ENCODE data around the gene PCGF5. TPM values are rescaled to one million over a fixed set of nuclear protein-coding genes. Genes with fewer than 3 reads are reported as not detected.

Gene PCGF5
- total and polyA plus RNA-seq, 2 experiments from 2014 or later = 7.7 to 8.7 TPM

DNA sequence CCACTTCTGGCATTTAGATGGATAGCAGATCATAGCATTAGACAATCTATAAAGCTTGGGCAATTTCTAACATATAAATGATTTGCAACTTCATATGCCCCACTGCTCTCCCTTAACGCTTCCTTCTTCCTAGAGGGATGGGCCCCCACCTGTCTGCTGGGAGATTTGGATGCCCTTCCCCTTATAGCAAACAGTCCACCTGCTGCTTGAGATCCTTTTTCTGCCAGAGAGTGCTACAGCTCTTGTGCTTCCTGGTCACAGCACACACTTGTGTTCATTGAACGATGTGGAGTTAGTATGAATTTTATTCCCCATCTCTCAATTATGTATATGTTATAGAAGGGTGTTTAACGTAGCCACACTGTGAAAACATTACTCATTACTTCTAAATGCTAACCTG lies 10.4 kb upstream of the PCGF5 start (continued):
- TF ChIP-seq, protein P1, sequence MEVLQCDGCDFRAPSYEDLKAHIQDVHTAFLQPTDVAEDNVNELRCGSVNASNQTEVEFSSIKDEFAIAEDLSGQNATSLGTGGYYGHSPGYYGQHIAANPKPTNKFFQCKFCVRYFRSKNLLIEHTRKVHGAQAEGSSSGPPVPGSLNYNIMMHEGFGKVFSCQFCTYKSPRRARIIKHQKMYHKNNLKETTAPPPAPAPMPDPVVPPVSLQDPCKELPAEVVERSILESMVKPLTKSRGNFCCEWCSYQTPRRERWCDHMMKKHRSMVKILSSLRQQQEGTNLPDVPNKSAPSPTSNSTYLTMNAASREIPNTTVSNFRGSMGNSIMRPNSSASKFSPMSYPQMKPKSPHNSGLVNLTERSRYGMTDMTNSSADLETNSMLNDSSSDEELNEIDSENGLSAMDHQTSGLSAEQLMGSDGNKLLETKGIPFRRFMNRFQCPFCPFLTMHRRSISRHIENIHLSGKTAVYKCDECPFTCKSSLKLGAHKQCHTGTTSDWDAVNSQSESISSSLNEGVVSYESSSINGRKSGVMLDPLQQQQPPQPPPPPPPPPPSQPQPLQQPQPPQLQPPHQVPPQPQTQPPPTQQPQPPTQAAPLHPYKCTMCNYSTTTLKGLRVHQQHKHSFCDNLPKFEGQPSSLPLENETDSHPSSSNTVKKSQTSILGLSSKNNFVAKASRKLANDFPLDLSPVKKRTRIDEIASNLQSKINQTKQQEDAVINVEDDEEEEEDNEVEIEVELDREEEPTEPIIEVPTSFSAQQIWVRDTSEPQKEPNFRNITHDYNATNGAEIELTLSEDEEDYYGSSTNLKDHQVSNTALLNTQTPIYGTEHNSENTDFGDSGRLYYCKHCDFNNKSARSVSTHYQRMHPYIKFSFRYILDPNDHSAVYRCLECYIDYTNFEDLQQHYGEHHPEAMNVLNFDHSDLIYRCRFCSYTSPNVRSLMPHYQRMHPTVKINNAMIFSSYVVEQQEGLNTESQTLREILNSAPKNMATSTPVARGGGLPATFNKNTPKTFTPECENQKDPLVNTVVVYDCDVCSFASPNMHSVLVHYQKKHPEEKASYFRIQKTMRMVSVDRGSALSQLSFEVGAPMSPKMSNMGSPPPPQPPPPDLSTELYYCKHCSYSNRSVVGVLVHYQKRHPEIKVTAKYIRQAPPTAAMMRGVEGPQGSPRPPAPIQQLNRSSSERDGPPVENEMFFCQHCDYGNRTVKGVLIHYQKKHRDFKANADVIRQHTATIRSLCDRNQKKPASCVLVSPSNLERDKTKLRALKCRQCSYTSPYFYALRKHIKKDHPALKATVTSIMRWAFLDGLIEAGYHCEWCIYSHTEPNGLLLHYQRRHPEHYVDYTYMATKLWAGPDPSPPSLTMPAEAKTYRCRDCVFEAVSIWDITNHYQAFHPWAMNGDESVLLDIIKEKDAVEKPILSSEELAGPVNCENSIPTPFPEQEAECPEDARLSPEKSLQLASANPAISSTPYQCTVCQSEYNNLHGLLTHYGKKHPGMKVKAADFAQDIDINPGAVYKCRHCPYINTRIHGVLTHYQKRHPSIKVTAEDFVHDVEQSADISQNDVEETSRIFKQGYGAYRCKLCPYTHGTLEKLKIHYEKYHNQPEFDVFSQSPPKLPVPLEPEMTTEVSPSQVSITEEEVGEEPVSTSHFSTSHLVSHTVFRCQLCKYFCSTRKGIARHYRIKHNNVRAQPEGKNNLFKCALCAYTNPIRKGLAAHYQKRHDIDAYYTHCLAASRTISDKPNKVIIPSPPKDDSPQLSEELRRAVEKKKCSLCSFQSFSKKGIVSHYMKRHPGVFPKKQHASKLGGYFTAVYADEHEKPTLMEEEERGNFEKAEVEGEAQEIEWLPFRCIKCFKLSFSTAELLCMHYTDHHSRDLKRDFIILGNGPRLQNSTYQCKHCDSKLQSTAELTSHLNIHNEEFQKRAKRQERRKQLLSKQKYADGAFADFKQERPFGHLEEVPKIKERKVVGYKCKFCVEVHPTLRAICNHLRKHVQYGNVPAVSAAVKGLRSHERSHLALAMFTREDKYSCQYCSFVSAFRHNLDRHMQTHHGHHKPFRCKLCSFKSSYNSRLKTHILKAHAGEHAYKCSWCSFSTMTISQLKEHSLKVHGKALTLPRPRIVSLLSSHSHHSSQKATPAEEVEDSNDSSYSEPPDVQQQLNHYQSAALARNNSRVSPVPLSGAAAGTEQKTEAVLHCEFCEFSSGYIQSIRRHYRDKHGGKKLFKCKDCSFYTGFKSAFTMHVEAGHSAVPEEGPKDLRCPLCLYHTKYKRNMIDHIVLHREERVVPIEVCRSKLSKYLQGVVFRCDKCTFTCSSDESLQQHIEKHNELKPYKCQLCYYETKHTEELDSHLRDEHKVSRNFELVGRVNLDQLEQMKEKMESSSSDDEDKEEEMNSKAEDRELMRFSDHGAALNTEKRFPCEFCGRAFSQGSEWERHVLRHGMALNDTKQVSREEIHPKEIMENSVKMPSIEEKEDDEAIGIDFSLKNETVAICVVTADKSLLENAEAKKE (CRISPR knock-in tag; IDR thresholded peaks at IDR 0.05) = no peak
- TF ChIP-seq CREB1 (CRISPR knock-in tag; IDR thresholded peaks at IDR 0.05; ENCODE audit: low read depth) = no peak
- TF ChIP-seq ZNF114 (CRISPR knock-in tag; IDR thresholded peaks at IDR 0.05) = no peak

DNA sequence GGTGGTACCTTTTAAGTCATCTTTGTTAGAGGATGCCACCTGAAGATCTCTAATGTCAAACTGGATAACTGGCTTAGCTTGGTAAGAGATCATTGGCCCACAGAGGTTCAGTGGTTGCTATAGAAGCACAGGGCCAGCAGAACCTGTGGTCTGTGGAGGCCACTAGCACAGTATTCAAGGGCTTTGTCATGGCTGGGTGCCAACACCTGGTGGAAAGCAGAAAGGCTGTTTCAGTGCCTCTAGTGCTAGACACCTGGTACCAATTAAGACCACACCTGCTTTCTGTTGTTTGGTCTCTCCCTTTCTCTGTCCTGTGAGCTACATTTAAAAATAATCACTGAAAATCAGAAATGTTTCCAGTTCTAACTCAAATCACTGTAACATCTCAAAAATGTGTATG lies 10.0 kb upstream of the PCGF5 start:
- peaks cover 18% of the 10 kb centered on the region for H3K4me1 Mint-ChIP-seq
- TF ChIP-seq JUNB (IDR thresholded peaks at IDR 0.05; ENCODE audit: unreplicated experiment) = no peak
- Histone ChIP-seq H3K36me3 (ENCODE audit: insufficient read depth) (no peaks in the 10 kb centered on the region), H3K4me2 (no peak overlapping the region), H3K27me3 (ENCODE audit: insufficient read depth) (no peaks in the 10 kb centered on the region), H3K27ac (ENCODE audit: low read depth) (no peak overlapping the region), H3K4me1 (ENCODE audit: insufficient read depth) (peaks cover 10% of the 10 kb centered on the region), H3K9me2 (ENCODE audit: insufficient read depth) (no peaks in the 10 kb centered on the region), H3K4me3 (no peak overlapping the region), H3K79me2 (replicated peaks; ENCODE audit: insufficient read depth) (no peaks in the 10 kb centered on the region), H2AFZ (no peak overlapping the region), H3F3A (replicated peaks; ENCODE audit: low read depth) (no peaks in the 10 kb centered on the region), H4K20me1 (replicated peaks; ENCODE audit: insufficient read depth) (no peaks in the 10 kb centered on the region)
- H3K27ac Mint-ChIP-seq = no peak overlapping the region
- DNase-seq (ENCODE audit: low spot score) (no peak), ATAC-seq (no peak)
- H3K27me3 Mint-ChIP-seq (ENCODE audit: insufficient read depth, low read depth, poor library complexity) = no peaks in the 10 kb centered on the region
- H3K4me3 Mint-ChIP-seq = no peak overlapping the region
- no peaks in the 10 kb centered on the region for H3K36me3 Mint-ChIP-seq (ENCODE audit: low read depth)
- H3K9me3 Mint-ChIP-seq = no peaks in the 10 kb centered on the region

DNA sequence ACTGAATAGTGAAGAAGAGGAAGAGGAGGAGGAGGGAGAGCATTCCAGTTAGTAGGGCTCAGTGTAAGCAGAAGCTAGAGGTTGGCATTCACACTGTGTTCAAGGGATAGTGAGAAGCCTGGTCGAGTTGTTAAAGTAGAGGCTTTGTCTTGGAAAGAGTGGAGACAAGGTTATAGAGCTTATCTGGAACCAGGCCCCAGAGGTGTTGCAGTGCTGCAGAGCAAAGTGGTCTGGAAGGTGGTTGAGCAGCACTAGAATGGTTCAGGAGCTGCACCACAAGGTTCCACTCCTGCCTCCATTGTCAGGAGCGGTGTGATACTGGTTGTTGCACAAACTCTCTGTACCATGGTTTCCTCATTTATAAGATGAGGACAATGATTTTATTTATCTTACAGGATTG lies 8.8 kb upstream of the PCGF5 start:
- H3K4me1 Mint-ChIP-seq = peaks cover 9% of the 10 kb centered on the region; the same call in 2 of the 3 replicates
- no peaks in the 10 kb centered on the region for H3K27me3 Mint-ChIP-seq (ENCODE audit: insufficient read depth, low read depth, poor library complexity)
- TF ChIP-seq, protein P2, sequence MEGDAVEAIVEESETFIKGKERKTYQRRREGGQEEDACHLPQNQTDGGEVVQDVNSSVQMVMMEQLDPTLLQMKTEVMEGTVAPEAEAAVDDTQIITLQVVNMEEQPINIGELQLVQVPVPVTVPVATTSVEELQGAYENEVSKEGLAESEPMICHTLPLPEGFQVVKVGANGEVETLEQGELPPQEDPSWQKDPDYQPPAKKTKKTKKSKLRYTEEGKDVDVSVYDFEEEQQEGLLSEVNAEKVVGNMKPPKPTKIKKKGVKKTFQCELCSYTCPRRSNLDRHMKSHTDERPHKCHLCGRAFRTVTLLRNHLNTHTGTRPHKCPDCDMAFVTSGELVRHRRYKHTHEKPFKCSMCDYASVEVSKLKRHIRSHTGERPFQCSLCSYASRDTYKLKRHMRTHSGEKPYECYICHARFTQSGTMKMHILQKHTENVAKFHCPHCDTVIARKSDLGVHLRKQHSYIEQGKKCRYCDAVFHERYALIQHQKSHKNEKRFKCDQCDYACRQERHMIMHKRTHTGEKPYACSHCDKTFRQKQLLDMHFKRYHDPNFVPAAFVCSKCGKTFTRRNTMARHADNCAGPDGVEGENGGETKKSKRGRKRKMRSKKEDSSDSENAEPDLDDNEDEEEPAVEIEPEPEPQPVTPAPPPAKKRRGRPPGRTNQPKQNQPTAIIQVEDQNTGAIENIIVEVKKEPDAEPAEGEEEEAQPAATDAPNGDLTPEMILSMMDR (conservative IDR thresholded peaks at IDR 0.05; ENCODE audit: low read depth in 2 of 2) = no peak
- no peak for TF ChIP-seq NANOG (IDR thresholded peaks at IDR 0.05; ENCODE audit: borderline replicate concordance)
- TF ChIP-seq ZNF331 (CRISPR knock-in tag; IDR thresholded peaks at IDR 0.05; ENCODE audit: low read depth) = no peak
- no peak for TF ChIP-seq JUNB (IDR thresholded peaks at IDR 0.05; ENCODE audit: unreplicated experiment)
- TF ChIP-seq, protein P3, sequence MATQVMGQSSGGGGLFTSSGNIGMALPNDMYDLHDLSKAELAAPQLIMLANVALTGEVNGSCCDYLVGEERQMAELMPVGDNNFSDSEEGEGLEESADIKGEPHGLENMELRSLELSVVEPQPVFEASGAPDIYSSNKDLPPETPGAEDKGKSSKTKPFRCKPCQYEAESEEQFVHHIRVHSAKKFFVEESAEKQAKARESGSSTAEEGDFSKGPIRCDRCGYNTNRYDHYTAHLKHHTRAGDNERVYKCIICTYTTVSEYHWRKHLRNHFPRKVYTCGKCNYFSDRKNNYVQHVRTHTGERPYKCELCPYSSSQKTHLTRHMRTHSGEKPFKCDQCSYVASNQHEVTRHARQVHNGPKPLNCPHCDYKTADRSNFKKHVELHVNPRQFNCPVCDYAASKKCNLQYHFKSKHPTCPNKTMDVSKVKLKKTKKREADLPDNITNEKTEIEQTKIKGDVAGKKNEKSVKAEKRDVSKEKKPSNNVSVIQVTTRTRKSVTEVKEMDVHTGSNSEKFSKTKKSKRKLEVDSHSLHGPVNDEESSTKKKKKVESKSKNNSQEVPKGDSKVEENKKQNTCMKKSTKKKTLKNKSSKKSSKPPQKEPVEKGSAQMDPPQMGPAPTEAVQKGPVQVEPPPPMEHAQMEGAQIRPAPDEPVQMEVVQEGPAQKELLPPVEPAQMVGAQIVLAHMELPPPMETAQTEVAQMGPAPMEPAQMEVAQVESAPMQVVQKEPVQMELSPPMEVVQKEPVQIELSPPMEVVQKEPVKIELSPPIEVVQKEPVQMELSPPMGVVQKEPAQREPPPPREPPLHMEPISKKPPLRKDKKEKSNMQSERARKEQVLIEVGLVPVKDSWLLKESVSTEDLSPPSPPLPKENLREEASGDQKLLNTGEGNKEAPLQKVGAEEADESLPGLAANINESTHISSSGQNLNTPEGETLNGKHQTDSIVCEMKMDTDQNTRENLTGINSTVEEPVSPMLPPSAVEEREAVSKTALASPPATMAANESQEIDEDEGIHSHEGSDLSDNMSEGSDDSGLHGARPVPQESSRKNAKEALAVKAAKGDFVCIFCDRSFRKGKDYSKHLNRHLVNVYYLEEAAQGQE (IDR thresholded peaks at IDR 0.05; ENCODE audit: unreplicated experiment) = no peak
- TF ChIP-seq EZH2phosphoT487 (IDR thresholded peaks at IDR 0.05; ENCODE audit: unreplicated experiment) = no peak

More for the DNA sequence above, 8.8 kb upstream of the PCGF5 start:
- Histone ChIP-seq H3K27me3 (ENCODE audit: insufficient read depth) (no peaks in the 10 kb centered on the region), H3F3A (replicated peaks; ENCODE audit: low read depth) (no peaks in the 10 kb centered on the region), H3K79me2 (replicated peaks; ENCODE audit: insufficient read depth) (no peaks in the 10 kb centered on the region), H3K4me2 (no peak overlapping the region), H4K20me1 (replicated peaks; ENCODE audit: insufficient read depth) (no peaks in the 10 kb centered on the region), H3K9me2 (ENCODE audit: insufficient read depth) (no peaks in the 10 kb centered on the region), H3K27ac (ENCODE audit: low read depth) (no peak overlapping the region), H2AFZ (no peak overlapping the region), H3K36me3 (ENCODE audit: insufficient read depth) (no peaks in the 10 kb centered on the region), H3K4me1 (ENCODE audit: insufficient read depth) (peaks cover 6% of the 10 kb centered on the region; the same call in 1 of the 2 replicates), H3K4me3 (no peak overlapping the region)
- no peaks in the 10 kb centered on the region for H3K9me3 Mint-ChIP-seq
- no peak overlapping the region for H3K27ac Mint-ChIP-seq
- H3K36me3 Mint-ChIP-seq (ENCODE audit: low read depth) = no peaks in the 10 kb centered on the region
- DNase-seq (ENCODE audit: low spot score) = no peak
- no peak for ATAC-seq
- no peak overlapping the region for H3K4me3 Mint-ChIP-seq

Measured in GM23338 (cell line).